ENCODE results near the gene NIPAL3. TPM values are rescaled to one million over a fixed set of nuclear protein-coding genes. Genes with fewer than 3 reads are reported as not detected.

Gene NIPAL3
- total and polyA plus RNA-seq, 9 donors = 4.4 to 22.3 (median 13.1) TPM

GRCh38 chr1:24477309-24477708 lies 61.7 kb downstream of the NIPAL3 start:
- H3K4me1 ChIP-seq (ENCODE audit: insufficient read depth) = no peaks in the 10 kb centered on the region
- H3K4me3 ChIP-seq = no peak overlapping the region
- no peak overlapping the region for H3K27ac ChIP-seq
- no peaks in the 10 kb centered on the region for H3K27me3 ChIP-seq
- H3K36me3 ChIP-seq = no peaks in the 10 kb centered on the region
- no peak for TF ChIP-seq POLR2A (IDR thresholded peaks at IDR 0.05)
- TF ChIP-seq EP300 (IDR thresholded peaks at IDR 0.05) = no peak
- no peak for DNase-seq
- H3K9me3 ChIP-seq = no peaks in the 10 kb centered on the region
- intact Hi-C loops (cut with DNase I) = no loop called here
- 62 to 72% (median 63%) methylated on average over 4 of the region's 4 CpGs for WGBS, 3 donors

DNA sequence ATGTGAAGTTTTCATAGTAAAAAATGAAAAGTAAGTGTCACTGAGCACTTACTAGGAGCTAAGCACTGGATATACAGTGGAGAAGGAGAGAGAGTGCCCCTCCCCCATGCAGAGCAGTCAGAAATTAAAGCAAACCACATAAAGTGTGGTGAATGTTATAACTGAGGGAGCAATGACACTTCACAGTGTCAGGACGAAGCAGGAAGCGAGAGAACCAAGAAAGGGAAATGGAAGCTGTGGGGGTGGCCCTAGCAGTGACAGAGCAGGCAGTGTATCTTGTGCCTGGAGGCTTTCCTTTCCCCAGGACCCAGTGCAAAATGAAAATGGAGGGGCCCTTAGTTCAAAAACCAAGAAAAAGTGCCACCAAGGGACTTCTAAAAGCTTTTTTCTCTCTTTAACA lies 65.5 kb downstream of the NIPAL3 start:
- H3K27me3 ChIP-seq = no peaks in the 10 kb centered on the region
- no peaks in the 10 kb centered on the region for H3K9me3 ChIP-seq
- intact Hi-C loops (cut with DNase I) = no loop called here
- TF ChIP-seq EP300 (IDR thresholded peaks at IDR 0.05) = no peak
- TF ChIP-seq, protein P1, sequence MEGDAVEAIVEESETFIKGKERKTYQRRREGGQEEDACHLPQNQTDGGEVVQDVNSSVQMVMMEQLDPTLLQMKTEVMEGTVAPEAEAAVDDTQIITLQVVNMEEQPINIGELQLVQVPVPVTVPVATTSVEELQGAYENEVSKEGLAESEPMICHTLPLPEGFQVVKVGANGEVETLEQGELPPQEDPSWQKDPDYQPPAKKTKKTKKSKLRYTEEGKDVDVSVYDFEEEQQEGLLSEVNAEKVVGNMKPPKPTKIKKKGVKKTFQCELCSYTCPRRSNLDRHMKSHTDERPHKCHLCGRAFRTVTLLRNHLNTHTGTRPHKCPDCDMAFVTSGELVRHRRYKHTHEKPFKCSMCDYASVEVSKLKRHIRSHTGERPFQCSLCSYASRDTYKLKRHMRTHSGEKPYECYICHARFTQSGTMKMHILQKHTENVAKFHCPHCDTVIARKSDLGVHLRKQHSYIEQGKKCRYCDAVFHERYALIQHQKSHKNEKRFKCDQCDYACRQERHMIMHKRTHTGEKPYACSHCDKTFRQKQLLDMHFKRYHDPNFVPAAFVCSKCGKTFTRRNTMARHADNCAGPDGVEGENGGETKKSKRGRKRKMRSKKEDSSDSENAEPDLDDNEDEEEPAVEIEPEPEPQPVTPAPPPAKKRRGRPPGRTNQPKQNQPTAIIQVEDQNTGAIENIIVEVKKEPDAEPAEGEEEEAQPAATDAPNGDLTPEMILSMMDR (IDR thresholded peaks at IDR 0.05) = no peak
- DNase-seq = no peak
- H3K27ac ChIP-seq = no peak overlapping the region
- H3K4me1 ChIP-seq (ENCODE audit: insufficient read depth) = no peaks in the 10 kb centered on the region
- H3K36me3 ChIP-seq = no peaks in the 10 kb centered on the region
- no peak overlapping the region for H3K4me3 ChIP-seq
- 65 to 82% (median 69%) methylated on average over 2 of the region's 2 CpGs for WGBS, 3 donors

GRCh38 chr1:24481843-24482610 lies 66.4 kb downstream of the NIPAL3 start:
- no peaks in the 10 kb centered on the region for H3K36me3 ChIP-seq
- 86 to 91% (median 90%) methylated on average over 16 of the region's 16 CpGs for WGBS, 3 donors
- no peak overlapping the region for H3K4me3 ChIP-seq
- TF ChIP-seq POLR2A (IDR thresholded peaks at IDR 0.05) = no peak
- TF ChIP-seq, protein P1 (IDR thresholded peaks at IDR 0.05) = no peak
- TF ChIP-seq EP300 (IDR thresholded peaks at IDR 0.05) = no peak
- no peaks in the 10 kb centered on the region for H3K4me1 ChIP-seq (ENCODE audit: insufficient read depth)
- intact Hi-C loops (cut with DNase I) = no loop called here
- DNase-seq = no peak
- no peaks in the 10 kb centered on the region for H3K27me3 ChIP-seq
- H3K27ac ChIP-seq = no peak overlapping the region
- no peaks in the 10 kb centered on the region for H3K9me3 ChIP-seq

- H3K27me3 ChIP-seq = no peaks in the 10 kb centered on the region
- WGBS, 3 donors = 81 to 90% (median 86%) methylated on average over 5 of the region's 5 CpGs
- no peak for TF ChIP-seq POLR2A (IDR thresholded peaks at IDR 0.05)
- TF ChIP-seq, protein P1 (IDR thresholded peaks at IDR 0.05) = no peak
Observed at GRCh38 chr1:24483441-24483840, 67.8 kb downstream of the NIPAL3 start.

GRCh38 chr1:24484199-24484598 lies 68.6 kb downstream of the NIPAL3 start:
- no peak for DNase-seq
- Histone ChIP-seq H3K27ac (no peak overlapping the region), H3K4me3 (no peak overlapping the region), H3K9me3 (no peaks in the 10 kb centered on the region), H3K27me3 (no peaks in the 10 kb centered on the region), H3K4me1 (ENCODE audit: insufficient read depth) (no peaks in the 10 kb centered on the region), H3K36me3 (no peaks in the 10 kb centered on the region)
- intact Hi-C loops (cut with DNase I) = no loop called here
- 52 to 66% (median 65%) methylated on average over 4 of the region's 4 CpGs for WGBS, 3 donors
- TF ChIP-seq, protein P1 (IDR thresholded peaks at IDR 0.05) = no peak
- TF ChIP-seq EP300 (IDR thresholded peaks at IDR 0.05) (no peak), POLR2A (IDR thresholded peaks at IDR 0.05) (no peak)

More at GRCh38 chr1:24483441-24483840, 67.8 kb downstream of the NIPAL3 start:
- Histone ChIP-seq H3K27ac (no peak overlapping the region), H3K4me3 (no peak overlapping the region), H3K9me3 (no peaks in the 10 kb centered on the region), H3K4me1 (ENCODE audit: insufficient read depth) (no peaks in the 10 kb centered on the region), H3K36me3 (no peaks in the 10 kb centered on the region)
- DNase-seq = no peak
- intact Hi-C loops (cut with DNase I) = no loop called here
